ENCODE measurements around the gene LAD1. TPM values are rescaled to one million over a fixed set of nuclear protein-coding genes. Genes with fewer than 3 reads are reported as not detected.
A peak's percentile ranks its signal among the peaks of the same experiment; 100 is the strongest.

LAD1 gene
- total RNA-seq, 2 donors from 2014 or later = not detected

GRCh38 chr1:201400852-201401230, 1.7 kb upstream of the LAD1 start:
- no peaks in the 10 kb centered on the region for H3K9me3 Mint-ChIP-seq
- DNase-seq (ENCODE audit: low spot score in 2 of 2) = no peak
- H3K36me3 Mint-ChIP-seq = no peaks in the 10 kb centered on the region
- ATAC-seq = no peak
- H3K27ac Mint-ChIP-seq = no peak overlapping the region

- no peak for DNase-seq (ENCODE audit: low spot score in 2 of 2)
- no peak overlapping the region for H3K27ac Mint-ChIP-seq
- no peak for ATAC-seq
- H3K9me3 Mint-ChIP-seq = no peaks in the 10 kb centered on the region
- H3K36me3 Mint-ChIP-seq = no peaks in the 10 kb centered on the region
These were observed 1.2 kb upstream of the LAD1 start for GRCh38 chr1:201400212-201400851.

- DNase-seq (ENCODE audit: low spot score in 2 of 2) = no peak
- Mint-ChIP-seq H3K27ac (no peak overlapping the region), H3K9me3 (no peaks in the 10 kb centered on the region), H3K36me3 (no peaks in the 10 kb centered on the region)
- no peak for ATAC-seq
These were observed 415 bp upstream of the LAD1 start for GRCh38 chr1:201399352-201400126.

- Mint-ChIP-seq H3K27ac (no peak overlapping the region), H3K9me3 (no peaks in the 10 kb centered on the region), H3K36me3 (no peaks in the 10 kb centered on the region)
- ATAC-seq (no peak), DNase-seq (ENCODE audit: low spot score in 2 of 2) (no peak)
These were observed 1.4 kb downstream of the LAD1 start for GRCh38 chr1:201397675-201398074.

GRCh38 chr1:201396861-201397464, 2.2 kb downstream of the LAD1 start:
- Mint-ChIP-seq H3K36me3 (no peaks in the 10 kb centered on the region), H3K9me3 (no peaks in the 10 kb centered on the region), H3K27ac (no peak overlapping the region)
- DNase-seq (ENCODE audit: low spot score in 2 of 2) (no peak), ATAC-seq (no peak)

GRCh38 chr1:201395936-201396335, 3.2 kb downstream of the LAD1 start:
- Mint-ChIP-seq H3K36me3 (no peaks in the 10 kb centered on the region), H3K9me3 (no peaks in the 10 kb centered on the region), H3K27ac (no peak overlapping the region)
- DNase-seq (ENCODE audit: low spot score in 2 of 2) = no peak
- no peak for ATAC-seq

- Mint-ChIP-seq H3K27ac (no peak overlapping the region), H3K9me3 (no peaks in the 10 kb centered on the region), H3K36me3 (no peaks in the 10 kb centered on the region)
- ATAC-seq (no peak), DNase-seq (ENCODE audit: low spot score in 2 of 2) (no peak)
These were observed 4.5 kb downstream of the LAD1 start for GRCh38 chr1:201394591-201394990.

GRCh38 chr1:201393076-201393475, 6.0 kb downstream of the LAD1 start:
- H3K36me3 Mint-ChIP-seq = no peaks in the 10 kb centered on the region
- no peak for ATAC-seq
- H3K27ac Mint-ChIP-seq = peak overlapping the region in 1 of 2 donors; percentile 56
- H3K9me3 Mint-ChIP-seq = no peaks in the 10 kb centered on the region
- no peak for DNase-seq (ENCODE audit: low spot score in 2 of 2)

GRCh38 chr1:201391651-201392511, 7.2 kb downstream of the LAD1 start:
- no peaks in the 10 kb centered on the region for H3K9me3 Mint-ChIP-seq
- peak overlapping the region in 1 of 2 donors; percentile 62 for H3K27ac Mint-ChIP-seq
- ATAC-seq (no peak), DNase-seq (ENCODE audit: low spot score in 2 of 2) (no peak)
- no peaks in the 10 kb centered on the region for H3K36me3 Mint-ChIP-seq

- H3K27ac Mint-ChIP-seq = no peak overlapping the region
- no peaks in the 10 kb centered on the region for H3K9me3 Mint-ChIP-seq
- H3K36me3 Mint-ChIP-seq = no peaks in the 10 kb centered on the region
- no peak for DNase-seq (ENCODE audit: low spot score in 2 of 2)
- no peak for ATAC-seq
These were observed 7.9 kb downstream of the LAD1 start for GRCh38 chr1:201391225-201391624.

- H3K36me3 Mint-ChIP-seq = no peaks in the 10 kb centered on the region
- H3K27ac Mint-ChIP-seq = no peak overlapping the region
- H3K9me3 Mint-ChIP-seq = no peaks in the 10 kb centered on the region
- ATAC-seq (no peak), DNase-seq (ENCODE audit: low spot score in 2 of 2) (no peak)
These were observed 10.1 kb downstream of the LAD1 start for GRCh38 chr1:201389051-201389450.

GRCh38 chr1:201386208-201386607, 12.9 kb downstream of the LAD1 start:
- Mint-ChIP-seq H3K36me3 (no peaks in the 10 kb centered on the region), H3K27ac (no peak overlapping the region), H3K9me3 (no peaks in the 10 kb centered on the region)
- DNase-seq (ENCODE audit: low spot score in 2 of 2) = no peak
- ATAC-seq = no peak

- no peaks in the 10 kb centered on the region for H3K9me3 Mint-ChIP-seq
- peak in 1 of 2 donors; percentile 69 for DNase-seq (ENCODE audit: low spot score in 2 of 2)
- H3K36me3 Mint-ChIP-seq = no peaks in the 10 kb centered on the region
- H3K27ac Mint-ChIP-seq = no peak overlapping the region
- ATAC-seq = peak; percentile 69 to 82
These were observed 13.7 kb downstream of the LAD1 start for GRCh38 chr1:201385299-201385891.

- ATAC-seq = no peak
- Mint-ChIP-seq H3K9me3 (no peaks in the 10 kb centered on the region), H3K27ac (peak overlapping the region in 1 of 2 donors; percentile 13), H3K36me3 (no peaks in the 10 kb centered on the region)
- DNase-seq (ENCODE audit: low spot score in 2 of 2) = no peak
These were observed 14.7 kb downstream of the LAD1 start for GRCh38 chr1:201384406-201384782.

- no peaks in the 10 kb centered on the region for H3K36me3 Mint-ChIP-seq
- ATAC-seq (no peak), DNase-seq (ENCODE audit: low spot score in 2 of 2) (no peak)
- no peak overlapping the region for H3K27ac Mint-ChIP-seq
- no peaks in the 10 kb centered on the region for H3K9me3 Mint-ChIP-seq
These were observed 15.3 kb downstream of the LAD1 start for GRCh38 chr1:201383647-201384405.

- no peak overlapping the region for H3K27ac Mint-ChIP-seq
- H3K9me3 Mint-ChIP-seq = no peaks in the 10 kb centered on the region
- no peak for ATAC-seq
- no peak for DNase-seq (ENCODE audit: low spot score in 2 of 2)
- H3K36me3 Mint-ChIP-seq = no peaks in the 10 kb centered on the region
These were observed 18.0 kb downstream of the LAD1 start for GRCh38 chr1:201381130-201381529.

Data from activated naive CD4-positive, alpha-beta T cell treated with anti-CD3 and anti-CD28 coated beads, Interleukin-2, amount 50 U/mL, for 72 hours (primary cell).